NCI-H510A (cell line): ENCODE data around the gene FAM186B.
A peak's percentile ranks its signal among the peaks of the same experiment; 100 is the strongest.
"Not testable (repeated sequence)": the region's sequence is repeated elsewhere in the genome, so short reads cannot be mapped to it uniquely, and the experiment has no call there.

Experiments
- DNase-seq: peaks from one replicate; lab custom pipeline; 2025; lab: John Stamatoyannopoulos, UW

Gene FAM186B

DNA sequence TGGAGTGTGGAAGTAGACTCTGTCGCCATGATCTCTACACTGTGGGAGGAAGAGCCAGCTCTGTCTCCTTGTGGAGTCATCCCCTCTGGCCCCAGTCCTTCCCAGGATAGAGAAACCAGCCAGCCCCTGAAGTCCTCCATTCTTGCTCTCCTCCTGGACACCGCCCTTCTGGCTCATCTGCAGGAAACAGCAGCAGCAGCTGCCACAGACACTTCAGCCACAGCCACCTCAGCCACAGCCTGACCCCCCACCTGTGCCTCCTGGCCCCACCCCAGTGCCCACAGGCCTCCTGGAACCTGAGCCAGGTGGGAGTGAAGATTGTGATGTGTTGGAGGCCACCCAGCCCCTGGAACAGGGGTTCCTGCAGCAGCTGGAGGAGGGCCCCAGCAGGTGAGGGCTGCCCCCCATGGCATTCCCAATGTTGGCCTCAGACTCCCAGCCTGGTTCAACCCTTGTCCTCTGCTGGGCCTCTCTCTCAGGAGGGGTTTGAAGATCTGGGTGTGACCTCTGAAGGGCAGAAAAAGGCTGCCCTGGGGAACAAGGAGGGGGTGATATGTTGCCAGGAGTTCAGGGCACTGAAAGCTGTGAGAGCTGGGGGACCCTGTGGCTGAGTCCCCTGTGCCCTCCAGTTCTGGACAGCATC lies 28.4 kb upstream of the FAM186B start:
- DNase-seq, result no peak

GRCh38 chr12:49632986-49633702 lies 27.7 kb upstream of the FAM186B start:
- no peak for DNase-seq

- DNase-seq, result no peak
These were observed 27.0 kb upstream of the FAM186B start for GRCh38 chr12:49632401-49632800.

- DNase-seq, result no peak
These were observed 26.0 kb upstream of the FAM186B start for GRCh38 chr12:49631336-49631907.

- DNase-seq, result no peak
These were observed 22.4 kb upstream of the FAM186B start for GRCh38 chr12:49627752-49628360.

- no peak for DNase-seq
These were observed 21.4 kb upstream of the FAM186B start for GRCh38 chr12:49626836-49627235.

DNA sequence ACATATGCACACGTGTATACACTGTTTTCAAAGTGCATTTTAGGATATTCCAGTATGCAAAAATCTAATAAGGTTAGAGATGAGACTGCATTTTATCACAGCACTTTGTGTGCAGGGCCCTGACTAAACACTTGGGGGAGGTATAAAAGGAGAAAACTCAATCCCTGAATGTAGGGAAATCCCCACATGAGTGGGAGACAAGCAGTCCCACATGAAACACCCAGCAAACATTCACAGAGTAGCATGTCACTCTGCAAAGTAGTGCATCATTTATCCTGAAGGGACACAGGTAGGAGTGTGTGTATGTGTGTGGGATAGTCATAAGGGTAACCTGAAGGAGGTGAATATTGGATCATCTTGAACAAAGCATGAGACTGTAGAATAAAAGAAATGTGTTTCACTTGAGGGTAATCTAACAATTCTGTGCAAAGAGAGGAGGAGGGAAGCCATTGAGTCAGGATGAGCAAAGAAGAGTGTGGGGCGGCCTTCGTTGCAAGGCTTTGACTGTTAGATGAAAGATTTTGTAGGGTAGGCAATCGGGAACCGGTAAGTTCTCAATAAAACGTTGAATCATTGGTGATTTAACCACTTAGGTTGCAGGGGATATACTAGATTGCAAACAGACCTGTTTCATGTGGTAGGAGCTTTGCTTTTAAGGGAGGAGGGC lies 20.9 kb upstream of the FAM186B start:
- no peak for DNase-seq

DNA sequence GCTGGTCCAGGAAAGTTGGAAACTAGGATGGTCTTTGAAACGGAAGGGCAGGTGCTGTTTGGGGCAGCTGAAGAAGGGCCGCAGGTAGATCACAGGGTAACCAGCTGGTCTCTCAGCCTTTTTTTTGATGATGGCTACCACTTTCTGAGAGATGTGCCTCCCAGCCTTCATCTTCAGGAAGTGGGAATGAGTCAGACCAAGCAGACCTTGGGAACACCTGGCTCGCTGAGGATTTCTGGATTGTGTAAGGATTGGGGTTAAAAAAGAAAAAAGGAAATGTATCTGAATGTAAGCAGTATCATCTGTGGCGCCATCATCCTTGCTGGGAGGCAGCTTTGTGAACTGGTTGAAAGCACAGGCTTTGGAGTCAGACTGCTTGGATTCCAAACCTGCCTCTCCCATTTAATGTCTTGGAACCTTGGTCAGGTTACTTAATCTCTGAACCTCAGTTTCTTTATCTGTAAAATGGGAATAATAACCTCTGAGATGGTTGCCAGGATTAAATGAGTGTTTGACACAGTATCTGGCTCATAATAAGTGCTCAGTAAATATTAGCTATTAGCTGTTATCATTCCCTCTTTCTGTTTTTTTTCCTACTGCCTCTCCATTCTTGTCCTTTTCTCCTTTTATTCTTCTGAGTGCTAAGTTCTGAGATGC lies 19.6 kb upstream of the FAM186B start:
- no peak for DNase-seq

- DNase-seq, result peak; percentile 90
These were observed 17.9 kb upstream of the FAM186B start, which contains the start of gene PRPF40B for GRCh38 chr12:49623142-49623904. Gene PRPF40B, plus strand, starts transcription at chr12:49623561. Its CDS starts 30 bp downstream, at chr12:49623591.

- no peak for DNase-seq
These were observed 17.2 kb upstream of the FAM186B start for GRCh38 chr12:49622501-49623141.

- DNase-seq, result no peak
These were observed 16.4 kb upstream of the FAM186B start for GRCh38 chr12:49621651-49622500.

DNA sequence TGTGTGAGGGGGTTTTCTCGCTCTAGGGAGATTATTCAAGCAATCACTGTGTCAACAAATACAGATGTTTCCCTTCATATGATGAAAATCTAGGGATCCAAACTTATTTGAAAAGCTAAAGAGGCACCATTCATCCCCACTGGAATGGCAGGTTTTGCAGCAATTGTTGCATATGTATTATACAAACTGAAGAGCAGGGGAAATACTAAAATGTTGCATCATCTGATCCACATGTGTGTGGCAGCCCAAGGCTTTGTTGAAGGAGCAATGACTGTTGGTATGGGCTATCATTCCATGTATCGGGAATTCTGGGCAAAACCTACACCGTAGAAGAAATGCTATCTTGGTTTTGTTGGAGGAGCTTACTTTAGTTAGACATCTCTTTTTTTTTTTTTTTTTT lies 13.8 kb upstream of the FAM186B start:
- DNase-seq, result no peak

GRCh38 chr12:49618576-49618975 lies 13.1 kb upstream of the FAM186B start:
- no peak for DNase-seq

GRCh38 chr12:49616533-49617219 lies 11.2 kb upstream of the FAM186B start:
- DNase-seq, result no peak

- no peak for DNase-seq
These were observed 10.3 kb upstream of the FAM186B start for GRCh38 chr12:49615725-49616124.

DNA sequence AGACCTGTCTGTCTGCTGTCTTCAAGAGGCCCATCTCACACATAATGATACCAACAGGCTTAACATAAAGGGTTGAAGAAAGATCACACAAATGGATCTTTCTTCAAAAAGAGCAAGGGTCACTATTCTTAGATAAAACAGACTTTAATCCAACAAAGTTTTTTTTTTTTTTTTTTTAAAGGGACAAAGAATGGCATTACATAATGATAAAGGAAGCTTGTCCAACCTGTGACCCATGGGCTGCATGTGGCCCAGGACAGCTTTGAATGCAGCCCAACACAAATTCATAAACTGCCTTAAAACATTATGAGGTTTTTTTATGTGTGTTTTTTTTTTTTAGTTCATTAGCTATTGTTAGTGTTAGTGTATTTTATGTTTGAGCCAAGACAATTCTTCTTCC lies 6.8 kb upstream of the FAM186B start:
- no peak for DNase-seq

- not testable (repeated sequence) for DNase-seq
These were observed 5.3 kb upstream of the FAM186B start for GRCh38 chr12:49610785-49611184.

- DNase-seq, result no peak
These were observed 4.4 kb upstream of the FAM186B start for GRCh38 chr12:49609875-49610154.
